GM12878 (cell line): Measurements from ENCODE around the gene ABCC1.

Experiments
- POLR2A ChIP-seq: IDR thresholded peaks from 2 replicates; pipeline ENCODE4 v1.6.1; 2011; ENCODE audit warnings: low read depth, mild to moderate bottlenecking, low read length
- POLR2AphosphoS2 ChIP-seq: IDR thresholded peaks from 2 replicates; pipeline ENCODE4 v1.6.1; 2011; ENCODE audit warnings: low read depth, mild to moderate bottlenecking, low read length, improper control_type of control experiment, moderate library complexity
- TF ChIP-seq, protein P1 (sequence below), 3 experiments: IDR thresholded peaks in 2 of 3; conservative IDR thresholded peaks in 1 of 3; 2 replicates each; pipeline ENCODE4 v1.5.1; 2011; ENCODE audit warnings: low read depth in 3 of 3, low read length in 3 of 3, mild to moderate bottlenecking in 3 of 3, control low read depth in 2 of 3, moderate library complexity in 2 of 3, inconsistent platforms in 1 of 3, mixed read lengths in 1 of 3; ENCODE audit not compliant: control insufficient read depth in 2 of 3, insufficient read depth in 1 of 3; ENCODE audit errors: extremely low read depth in 1 of 3

DNA sequence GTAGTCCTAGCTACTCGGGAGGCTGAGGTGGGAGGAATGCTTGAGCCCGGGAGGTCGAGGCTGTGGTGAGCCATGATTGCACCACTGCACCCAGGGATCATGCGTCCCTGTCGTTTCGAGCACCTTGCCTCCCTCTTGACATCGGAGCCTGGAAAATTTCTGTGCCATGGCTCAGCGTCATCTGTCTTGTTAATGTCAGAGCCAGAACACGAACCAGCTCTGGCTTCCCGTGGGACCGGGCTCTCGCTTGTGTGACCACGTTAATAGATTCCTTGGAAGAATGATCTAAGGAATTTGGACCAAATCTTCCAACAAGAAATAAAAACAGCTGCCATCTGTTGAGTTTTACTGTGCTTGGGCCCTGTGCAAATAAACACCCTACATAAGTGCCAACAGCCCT lies 117.7 kb downstream of the ABCC1 start:
- TF ChIP-seq POLR2AphosphoS2 (no peak), POLR2A (no peak)
- TF ChIP-seq, protein P1, sequence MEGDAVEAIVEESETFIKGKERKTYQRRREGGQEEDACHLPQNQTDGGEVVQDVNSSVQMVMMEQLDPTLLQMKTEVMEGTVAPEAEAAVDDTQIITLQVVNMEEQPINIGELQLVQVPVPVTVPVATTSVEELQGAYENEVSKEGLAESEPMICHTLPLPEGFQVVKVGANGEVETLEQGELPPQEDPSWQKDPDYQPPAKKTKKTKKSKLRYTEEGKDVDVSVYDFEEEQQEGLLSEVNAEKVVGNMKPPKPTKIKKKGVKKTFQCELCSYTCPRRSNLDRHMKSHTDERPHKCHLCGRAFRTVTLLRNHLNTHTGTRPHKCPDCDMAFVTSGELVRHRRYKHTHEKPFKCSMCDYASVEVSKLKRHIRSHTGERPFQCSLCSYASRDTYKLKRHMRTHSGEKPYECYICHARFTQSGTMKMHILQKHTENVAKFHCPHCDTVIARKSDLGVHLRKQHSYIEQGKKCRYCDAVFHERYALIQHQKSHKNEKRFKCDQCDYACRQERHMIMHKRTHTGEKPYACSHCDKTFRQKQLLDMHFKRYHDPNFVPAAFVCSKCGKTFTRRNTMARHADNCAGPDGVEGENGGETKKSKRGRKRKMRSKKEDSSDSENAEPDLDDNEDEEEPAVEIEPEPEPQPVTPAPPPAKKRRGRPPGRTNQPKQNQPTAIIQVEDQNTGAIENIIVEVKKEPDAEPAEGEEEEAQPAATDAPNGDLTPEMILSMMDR (IDR thresholded peaks at IDR 0.05 in 2 of 3, conservative IDR thresholded peaks at IDR 0.05 in 1 of 3; ENCODE audit: control insufficient read depth in 2 of 3, extremely low read depth in 1 of 3, insufficient read depth in 1 of 3, low read depth in 3 of 3, low read length in 3 of 3), result no peak
